ENCODE data around the gene ITGAD.

DNA sequence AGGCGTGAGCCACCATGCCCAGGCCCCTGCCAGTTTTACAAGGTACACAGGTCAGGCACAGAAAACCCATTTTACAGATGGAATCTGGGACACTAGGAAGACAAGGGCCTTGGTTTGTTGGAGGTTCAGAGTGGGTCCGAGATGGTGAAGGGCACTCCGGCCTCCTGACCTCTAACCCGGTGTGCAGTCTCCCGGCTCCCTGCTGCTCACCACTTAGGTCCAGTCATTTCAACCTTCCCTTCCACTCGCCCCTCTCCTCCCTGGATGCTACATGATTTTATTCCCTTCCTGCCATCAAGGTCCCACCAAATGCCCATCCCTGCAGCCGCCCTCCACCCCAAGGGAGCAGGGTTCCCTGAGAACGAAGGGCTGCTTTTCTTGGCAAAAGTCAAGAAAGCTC, 29.4 kb upstream of the ITGAD start:
- TF ChIP-seq, protein P1, sequence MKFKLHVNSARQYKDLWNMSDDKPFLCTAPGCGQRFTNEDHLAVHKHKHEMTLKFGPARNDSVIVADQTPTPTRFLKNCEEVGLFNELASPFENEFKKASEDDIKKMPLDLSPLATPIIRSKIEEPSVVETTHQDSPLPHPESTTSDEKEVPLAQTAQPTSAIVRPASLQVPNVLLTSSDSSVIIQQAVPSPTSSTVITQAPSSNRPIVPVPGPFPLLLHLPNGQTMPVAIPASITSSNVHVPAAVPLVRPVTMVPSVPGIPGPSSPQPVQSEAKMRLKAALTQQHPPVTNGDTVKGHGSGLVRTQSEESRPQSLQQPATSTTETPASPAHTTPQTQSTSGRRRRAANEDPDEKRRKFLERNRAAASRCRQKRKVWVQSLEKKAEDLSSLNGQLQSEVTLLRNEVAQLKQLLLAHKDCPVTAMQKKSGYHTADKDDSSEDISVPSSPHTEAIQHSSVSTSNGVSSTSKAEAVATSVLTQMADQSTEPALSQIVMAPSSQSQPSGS (tag by site-specific recombination; IDR thresholded peaks at IDR 0.05; ENCODE audit: low read depth), result no peak
- TF ChIP-seq, protein P2, sequence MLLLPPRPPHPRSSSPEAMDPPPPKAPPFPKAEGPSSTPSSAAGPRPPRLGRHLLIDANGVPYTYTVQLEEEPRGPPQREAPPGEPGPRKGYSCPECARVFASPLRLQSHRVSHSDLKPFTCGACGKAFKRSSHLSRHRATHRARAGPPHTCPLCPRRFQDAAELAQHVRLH (tag by site-specific recombination; IDR thresholded peaks at IDR 0.05), result no peak
- TF ChIP-seq, protein P3, sequence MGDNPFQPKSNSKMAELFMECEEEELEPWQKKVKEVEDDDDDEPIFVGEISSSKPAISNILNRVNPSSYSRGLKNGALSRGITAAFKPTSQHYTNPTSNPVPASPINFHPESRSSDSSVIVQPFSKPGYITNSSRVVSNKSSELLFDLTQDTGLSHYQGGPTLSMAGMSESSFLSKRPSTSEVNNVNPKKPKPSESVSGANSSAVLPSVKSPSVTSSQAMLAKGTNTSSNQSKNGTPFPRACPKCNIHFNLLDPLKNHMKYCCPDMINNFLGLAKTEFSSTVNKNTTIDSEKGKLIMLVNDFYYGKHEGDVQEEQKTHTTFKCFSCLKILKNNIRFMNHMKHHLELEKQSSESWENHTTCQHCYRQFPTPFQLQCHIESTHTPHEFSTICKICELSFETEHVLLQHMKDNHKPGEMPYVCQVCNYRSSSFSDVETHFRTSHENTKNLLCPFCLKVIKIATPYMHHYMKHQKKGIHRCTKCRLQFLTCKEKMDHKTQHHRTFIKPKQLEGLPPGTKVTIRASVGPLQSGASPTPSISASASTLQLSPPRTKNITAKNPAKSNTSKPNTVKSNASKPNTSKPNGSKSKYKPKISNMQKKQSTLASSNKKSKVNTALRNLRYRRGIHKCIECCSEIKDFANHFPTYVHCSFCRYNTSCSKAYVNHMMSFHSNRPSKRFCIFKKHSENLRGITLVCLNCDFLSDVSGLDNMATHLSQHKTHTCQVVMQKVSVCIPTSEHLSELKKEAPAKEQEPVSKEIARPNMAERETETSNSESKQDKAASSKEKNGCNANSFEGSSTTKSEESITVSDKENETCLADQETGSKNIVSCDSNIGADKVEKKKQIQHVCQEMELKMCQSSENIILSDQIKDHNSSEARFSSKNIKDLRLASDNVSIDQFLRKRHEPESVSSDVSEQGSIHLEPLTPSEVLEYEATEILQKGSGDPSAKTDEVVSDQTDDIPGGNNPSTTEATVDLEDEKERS (tag by site-specific recombination; IDR thresholded peaks at IDR 0.05), result no peak
- TF ChIP-seq, protein P4, sequence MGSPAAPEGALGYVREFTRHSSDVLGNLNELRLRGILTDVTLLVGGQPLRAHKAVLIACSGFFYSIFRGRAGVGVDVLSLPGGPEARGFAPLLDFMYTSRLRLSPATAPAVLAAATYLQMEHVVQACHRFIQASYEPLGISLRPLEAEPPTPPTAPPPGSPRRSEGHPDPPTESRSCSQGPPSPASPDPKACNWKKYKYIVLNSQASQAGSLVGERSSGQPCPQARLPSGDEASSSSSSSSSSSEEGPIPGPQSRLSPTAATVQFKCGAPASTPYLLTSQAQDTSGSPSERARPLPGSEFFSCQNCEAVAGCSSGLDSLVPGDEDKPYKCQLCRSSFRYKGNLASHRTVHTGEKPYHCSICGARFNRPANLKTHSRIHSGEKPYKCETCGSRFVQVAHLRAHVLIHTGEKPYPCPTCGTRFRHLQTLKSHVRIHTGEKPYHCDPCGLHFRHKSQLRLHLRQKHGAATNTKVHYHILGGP (tag by site-specific recombination; IDR thresholded peaks at IDR 0.05), result no peak
- TF ChIP-seq ZNF830 (tag by site-specific recombination; IDR thresholded peaks at IDR 0.05; ENCODE audit: low read depth) (no peak), ZSCAN30 (tag by site-specific recombination; IDR thresholded peaks at IDR 0.05) (no peak)
- TF ChIP-seq, protein P5, sequence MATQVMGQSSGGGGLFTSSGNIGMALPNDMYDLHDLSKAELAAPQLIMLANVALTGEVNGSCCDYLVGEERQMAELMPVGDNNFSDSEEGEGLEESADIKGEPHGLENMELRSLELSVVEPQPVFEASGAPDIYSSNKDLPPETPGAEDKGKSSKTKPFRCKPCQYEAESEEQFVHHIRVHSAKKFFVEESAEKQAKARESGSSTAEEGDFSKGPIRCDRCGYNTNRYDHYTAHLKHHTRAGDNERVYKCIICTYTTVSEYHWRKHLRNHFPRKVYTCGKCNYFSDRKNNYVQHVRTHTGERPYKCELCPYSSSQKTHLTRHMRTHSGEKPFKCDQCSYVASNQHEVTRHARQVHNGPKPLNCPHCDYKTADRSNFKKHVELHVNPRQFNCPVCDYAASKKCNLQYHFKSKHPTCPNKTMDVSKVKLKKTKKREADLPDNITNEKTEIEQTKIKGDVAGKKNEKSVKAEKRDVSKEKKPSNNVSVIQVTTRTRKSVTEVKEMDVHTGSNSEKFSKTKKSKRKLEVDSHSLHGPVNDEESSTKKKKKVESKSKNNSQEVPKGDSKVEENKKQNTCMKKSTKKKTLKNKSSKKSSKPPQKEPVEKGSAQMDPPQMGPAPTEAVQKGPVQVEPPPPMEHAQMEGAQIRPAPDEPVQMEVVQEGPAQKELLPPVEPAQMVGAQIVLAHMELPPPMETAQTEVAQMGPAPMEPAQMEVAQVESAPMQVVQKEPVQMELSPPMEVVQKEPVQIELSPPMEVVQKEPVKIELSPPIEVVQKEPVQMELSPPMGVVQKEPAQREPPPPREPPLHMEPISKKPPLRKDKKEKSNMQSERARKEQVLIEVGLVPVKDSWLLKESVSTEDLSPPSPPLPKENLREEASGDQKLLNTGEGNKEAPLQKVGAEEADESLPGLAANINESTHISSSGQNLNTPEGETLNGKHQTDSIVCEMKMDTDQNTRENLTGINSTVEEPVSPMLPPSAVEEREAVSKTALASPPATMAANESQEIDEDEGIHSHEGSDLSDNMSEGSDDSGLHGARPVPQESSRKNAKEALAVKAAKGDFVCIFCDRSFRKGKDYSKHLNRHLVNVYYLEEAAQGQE (tag by site-specific recombination; IDR thresholded peaks at IDR 0.05), result no peak
- TF ChIP-seq, protein P6, sequence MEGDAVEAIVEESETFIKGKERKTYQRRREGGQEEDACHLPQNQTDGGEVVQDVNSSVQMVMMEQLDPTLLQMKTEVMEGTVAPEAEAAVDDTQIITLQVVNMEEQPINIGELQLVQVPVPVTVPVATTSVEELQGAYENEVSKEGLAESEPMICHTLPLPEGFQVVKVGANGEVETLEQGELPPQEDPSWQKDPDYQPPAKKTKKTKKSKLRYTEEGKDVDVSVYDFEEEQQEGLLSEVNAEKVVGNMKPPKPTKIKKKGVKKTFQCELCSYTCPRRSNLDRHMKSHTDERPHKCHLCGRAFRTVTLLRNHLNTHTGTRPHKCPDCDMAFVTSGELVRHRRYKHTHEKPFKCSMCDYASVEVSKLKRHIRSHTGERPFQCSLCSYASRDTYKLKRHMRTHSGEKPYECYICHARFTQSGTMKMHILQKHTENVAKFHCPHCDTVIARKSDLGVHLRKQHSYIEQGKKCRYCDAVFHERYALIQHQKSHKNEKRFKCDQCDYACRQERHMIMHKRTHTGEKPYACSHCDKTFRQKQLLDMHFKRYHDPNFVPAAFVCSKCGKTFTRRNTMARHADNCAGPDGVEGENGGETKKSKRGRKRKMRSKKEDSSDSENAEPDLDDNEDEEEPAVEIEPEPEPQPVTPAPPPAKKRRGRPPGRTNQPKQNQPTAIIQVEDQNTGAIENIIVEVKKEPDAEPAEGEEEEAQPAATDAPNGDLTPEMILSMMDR (tag by site-specific recombination; IDR thresholded peaks at IDR 0.05), result no peak
